Body of pancreas (tissue), 4 donors: ENCODE results near the gene CDH20. TPM values are rescaled to one million over a fixed set of nuclear protein-coding genes. Genes with fewer than 3 reads are reported as not detected.

Source experiments
- ATAC-seq: fragments of 150-250 bp; one replicate; pipeline ENCODE4 v1.9.1; 2016
- DNase-seq, 4 donors: peaks; one replicate each; pipeline ENCODE4 v3.0.0-alpha.2; 2019
- H3K27ac ChIP-seq, 4 donors: fragments of 200-600 bp; sonication (generic); 1 replicate in 3 of 4; 2 replicates in 1 of 4; pipeline versions ENCODE4 v1.5.1 to v1.6.1; 2016 to 2019; ENCODE audit warnings: mild to moderate bottlenecking in 1 of 4, mixed read lengths in 1 of 4, moderate library complexity in 1 of 4
- H3K27me3 ChIP-seq, 2 donors: fragments of 200-600 bp; sonication (generic); one replicate each; pipeline ENCODE4 v1.6.0; 2016; ENCODE audit warnings: mild to moderate bottlenecking in 1 of 2
- H3K36me3 ChIP-seq, 2 donors: fragments of 200-600 bp; sonication (generic); replicated peaks in 1 of 2; 2 replicates each; pipeline ENCODE4 v1.5.1; 2016; ENCODE audit warnings: low read depth in 2 of 2; ENCODE audit not compliant: insufficient read depth in 1 of 2
- H3K4me1 ChIP-seq: fragments of 200-600 bp; sonication (generic); one replicate; pipeline ENCODE4 v1.6.0; 2016
- H3K4me3 ChIP-seq, 2 donors: fragments of 200-600 bp; sonication (generic); 1 replicate in 1 of 2; 2 replicates in 1 of 2; pipeline ENCODE4 v1.5.1; 2016 to 2019
- H3K9me3 ChIP-seq, 3 donors: fragments of 200-600 bp; sonication (generic); 1 replicate in 2 of 3; 2 replicates in 1 of 3; pipeline ENCODE4 v1.5.1; 2016
- POLR2A ChIP-seq, 3 donors: fragments of 450-650 bp; IDR thresholded peaks; one replicate each; pipeline ENCODE4 v1.6.1; 2016; ENCODE audit warnings: antibody characterized with exemption in 3 of 3, mild to moderate bottlenecking in 2 of 3
- WGBS, 2 donors: methylation state at CpG; one replicate each; pipeline ENCODE4 v1.1.5; 2017; 5-methylcytosine and 5-hydroxymethylcytosine counted together
- intact Hi-C: fragments of 100-400 bp; cut with DNase I; formaldehyde crosslinking; loops from one replicate; pipeline ENCODE4 v1.15.1; 2023
- total RNA-seq, 2 donors: library from RNA; depleted of rRNA; stranded (reverse); fragments of >200 nt; gene quantifications; one replicate each; pipeline ENCODE4 v1.1.0, GENCODE V29; 2016
- TF ChIP-seq, protein P1 (sequence below), 7 experiments: fragments of 450-650 bp in 4 of 7; fragments of 200-600 bp in 3 of 7; sonication (generic) in 3 of 7; IDR thresholded peaks; one replicate each; pipeline ENCODE4 v1.5.1; 2016 to 2019; ENCODE audit warnings: antibody characterized with exemption in 7 of 7

CDH20 gene
- total RNA-seq, 2 donors from 2014 or later = 0.26 to 6.3 TPM

DNA sequence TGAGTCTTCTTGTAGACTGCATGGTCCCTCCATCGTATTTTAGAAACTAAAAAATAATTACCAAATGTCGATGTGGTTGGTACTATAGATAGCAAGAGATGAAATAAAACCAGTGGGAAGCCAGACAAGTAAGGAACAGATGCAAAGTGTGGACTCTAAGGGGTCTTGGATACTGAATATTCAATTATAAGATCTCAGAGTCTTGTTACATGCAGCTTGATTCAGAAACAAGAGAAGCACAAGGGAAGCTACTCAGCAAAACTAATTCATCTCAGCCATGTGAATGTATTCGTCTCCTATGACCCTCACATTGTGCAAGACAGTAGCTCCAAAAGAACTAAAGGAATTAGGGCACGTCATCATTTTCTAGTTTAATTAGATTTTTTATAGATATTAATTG is 80.9 kb downstream of the CDH20 start:
- no peak for TF ChIP-seq POLR2A (IDR thresholded peaks at IDR 0.05)
- TF ChIP-seq, protein P1, sequence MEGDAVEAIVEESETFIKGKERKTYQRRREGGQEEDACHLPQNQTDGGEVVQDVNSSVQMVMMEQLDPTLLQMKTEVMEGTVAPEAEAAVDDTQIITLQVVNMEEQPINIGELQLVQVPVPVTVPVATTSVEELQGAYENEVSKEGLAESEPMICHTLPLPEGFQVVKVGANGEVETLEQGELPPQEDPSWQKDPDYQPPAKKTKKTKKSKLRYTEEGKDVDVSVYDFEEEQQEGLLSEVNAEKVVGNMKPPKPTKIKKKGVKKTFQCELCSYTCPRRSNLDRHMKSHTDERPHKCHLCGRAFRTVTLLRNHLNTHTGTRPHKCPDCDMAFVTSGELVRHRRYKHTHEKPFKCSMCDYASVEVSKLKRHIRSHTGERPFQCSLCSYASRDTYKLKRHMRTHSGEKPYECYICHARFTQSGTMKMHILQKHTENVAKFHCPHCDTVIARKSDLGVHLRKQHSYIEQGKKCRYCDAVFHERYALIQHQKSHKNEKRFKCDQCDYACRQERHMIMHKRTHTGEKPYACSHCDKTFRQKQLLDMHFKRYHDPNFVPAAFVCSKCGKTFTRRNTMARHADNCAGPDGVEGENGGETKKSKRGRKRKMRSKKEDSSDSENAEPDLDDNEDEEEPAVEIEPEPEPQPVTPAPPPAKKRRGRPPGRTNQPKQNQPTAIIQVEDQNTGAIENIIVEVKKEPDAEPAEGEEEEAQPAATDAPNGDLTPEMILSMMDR (IDR thresholded peaks at IDR 0.05) = no peak
- no peaks in the 10 kb centered on the region for H3K27me3 ChIP-seq
- no peaks in the 10 kb centered on the region for H3K9me3 ChIP-seq
- ATAC-seq (no peak), DNase-seq (no peak)
- 52 to 61% methylated on average over 4 of the region's 4 CpGs for WGBS, 2 donors
- no peak overlapping the region for H3K27ac ChIP-seq
- H3K4me3 ChIP-seq = no peak overlapping the region
- no peaks in the 10 kb centered on the region for H3K4me1 ChIP-seq
- intact Hi-C loops = no loop called here
- no peaks in the 10 kb centered on the region for H3K36me3 ChIP-seq

DNA sequence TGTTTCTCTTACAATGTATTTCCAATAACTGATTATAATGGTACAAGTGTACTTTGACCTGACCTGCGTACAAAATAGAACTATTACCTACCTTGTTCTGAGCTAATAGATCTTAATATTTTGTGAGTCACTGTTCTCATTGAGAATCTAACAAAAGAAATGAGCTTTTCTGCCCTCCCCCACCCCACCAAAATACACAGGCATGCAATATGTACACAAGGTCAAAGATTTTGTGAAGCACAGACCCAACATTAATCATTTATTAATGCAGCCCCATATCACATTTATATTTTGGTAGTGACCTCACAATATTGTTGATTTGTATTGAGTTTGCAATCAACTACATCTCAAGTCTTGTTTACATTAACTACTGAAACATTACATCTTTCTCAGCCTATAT is 86.5 kb downstream of the CDH20 start:
- intact Hi-C loops = no loop called here
- H3K4me3 ChIP-seq = no peak overlapping the region
- H3K27ac ChIP-seq = no peak overlapping the region
- no peaks in the 10 kb centered on the region for H3K36me3 ChIP-seq
- no peaks in the 10 kb centered on the region for H3K9me3 ChIP-seq
- TF ChIP-seq, protein P1 (IDR thresholded peaks at IDR 0.05) = no peak
- no peak for TF ChIP-seq POLR2A (IDR thresholded peaks at IDR 0.05)
- 21 to 37% methylated on average over 1 of the region's 1 CpG for WGBS, 2 donors
- ATAC-seq = no peak
- no peak for DNase-seq
- H3K4me1 ChIP-seq = no peaks in the 10 kb centered on the region
- no peaks in the 10 kb centered on the region for H3K27me3 ChIP-seq

DNA sequence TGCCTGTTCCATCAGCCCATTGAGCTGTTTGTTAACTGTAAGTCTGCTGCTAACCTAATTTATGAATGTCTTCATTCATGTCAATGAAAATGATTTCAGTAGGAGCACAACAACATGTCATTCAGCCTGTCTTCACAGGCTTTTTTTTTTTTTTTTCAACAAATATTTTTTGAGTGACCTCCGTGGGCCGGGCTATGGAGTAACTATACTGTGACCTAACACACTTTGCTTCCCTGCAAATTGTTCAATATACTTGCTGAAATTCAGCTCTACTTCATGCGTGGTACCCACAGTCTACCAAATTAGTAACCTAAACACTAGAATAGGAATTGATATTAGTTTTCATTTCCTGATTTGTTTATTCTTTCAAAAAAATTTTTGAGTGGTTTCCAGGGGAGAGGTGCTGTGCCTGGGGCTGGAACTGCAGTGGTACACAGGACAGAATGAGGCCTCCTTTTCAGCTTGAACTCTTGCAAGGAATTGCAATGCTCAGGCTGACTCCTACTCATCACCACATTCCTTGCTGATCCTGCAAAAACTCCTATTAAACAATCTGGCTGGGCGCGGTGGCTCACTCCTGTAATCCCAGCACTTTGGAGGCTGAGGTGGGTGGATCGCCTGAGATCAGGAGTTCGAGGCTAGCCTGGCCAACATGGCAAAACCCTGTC is 87.1 kb downstream of the CDH20 start:
- intact Hi-C loops = no loop called here
- Histone ChIP-seq H3K9me3 (no peaks in the 10 kb centered on the region), H3K4me1 (no peaks in the 10 kb centered on the region), H3K27ac (no peak overlapping the region), H3K27me3 (no peaks in the 10 kb centered on the region), H3K4me3 (no peak overlapping the region), H3K36me3 (no peaks in the 10 kb centered on the region)
- DNase-seq = no peak
- no peak for TF ChIP-seq POLR2A (IDR thresholded peaks at IDR 0.05)
- 62 to 76% methylated on average over 7 of the region's 7 CpGs for WGBS, 2 donors
- ATAC-seq = no peak

DNA sequence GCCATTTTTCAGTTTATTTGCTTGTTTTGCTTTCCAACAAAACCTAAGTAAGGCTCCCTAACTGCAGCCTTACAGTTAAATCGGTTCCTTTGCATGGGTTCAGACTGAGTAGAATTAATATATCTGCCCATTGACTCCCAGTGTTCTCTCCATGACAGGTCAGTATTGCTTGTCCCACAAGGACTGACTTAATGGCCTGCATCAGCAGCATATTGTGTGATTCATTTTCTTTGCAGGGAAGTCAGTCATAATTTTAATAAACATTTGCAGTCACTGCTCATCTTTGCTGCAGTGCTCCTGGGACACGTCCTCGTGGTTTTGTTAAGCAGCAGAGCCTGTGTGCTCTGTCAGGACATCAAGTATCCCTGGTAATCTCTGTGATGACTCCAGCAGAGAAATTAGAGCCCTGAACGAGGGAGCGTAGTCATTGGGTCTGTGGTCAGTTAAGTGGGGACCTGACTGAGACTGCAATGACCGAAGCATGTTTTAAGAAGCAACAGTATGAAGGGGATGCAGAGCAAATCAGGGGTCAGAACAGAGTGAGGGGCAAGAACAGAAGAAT is 93.3 kb downstream of the CDH20 start:
- H3K9me3 ChIP-seq = no peaks in the 10 kb centered on the region
- TF ChIP-seq, protein P1 (IDR thresholded peaks at IDR 0.05) = no peak
- no peak for TF ChIP-seq POLR2A (IDR thresholded peaks at IDR 0.05)
- H3K4me1 ChIP-seq = no peaks in the 10 kb centered on the region
- WGBS, 2 donors = 67 to 68% methylated on average over 6 of the region's 6 CpGs
- ATAC-seq (no peak), DNase-seq (no peak)
- H3K27ac ChIP-seq = no peak overlapping the region
- no peaks in the 10 kb centered on the region for H3K36me3 ChIP-seq
- intact Hi-C loops = no loop called here
- H3K4me3 ChIP-seq = no peak overlapping the region
- no peaks in the 10 kb centered on the region for H3K27me3 ChIP-seq

DNA sequence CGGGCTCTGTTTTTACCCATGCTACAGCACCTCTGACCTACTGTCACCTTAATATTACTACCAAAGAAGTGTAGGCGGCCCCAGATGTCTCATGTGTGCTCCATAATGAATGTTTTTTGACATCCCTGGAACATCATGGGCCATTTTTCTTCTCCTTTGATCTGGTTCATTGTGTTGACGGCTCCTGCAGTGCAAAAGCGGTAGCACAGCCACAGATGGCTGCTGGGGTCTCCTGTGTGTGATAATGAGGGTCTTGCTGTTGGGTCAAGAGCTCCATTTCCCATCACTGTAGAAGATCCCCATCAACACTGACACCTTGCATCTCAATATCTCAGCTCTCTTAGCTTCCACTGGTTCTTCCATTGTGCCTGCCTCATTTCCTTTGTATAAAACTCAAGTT is 95.0 kb downstream of the CDH20 start:
- ATAC-seq = no peak
- no peaks in the 10 kb centered on the region for H3K9me3 ChIP-seq
- no peak overlapping the region for H3K27ac ChIP-seq
- H3K27me3 ChIP-seq = no peaks in the 10 kb centered on the region
- intact Hi-C loops = no loop called here
- H3K36me3 ChIP-seq = no peaks in the 10 kb centered on the region
- WGBS, 2 donors = 54 to 59% methylated on average over 4 of the region's 4 CpGs
- no peaks in the 10 kb centered on the region for H3K4me1 ChIP-seq
- no peak overlapping the region for H3K4me3 ChIP-seq
- no peak for DNase-seq
- no peak for TF ChIP-seq POLR2A (IDR thresholded peaks at IDR 0.05)
- TF ChIP-seq, protein P1 (IDR thresholded peaks at IDR 0.05) = no peak
